ENCODE measurements around the gene EEF1A2.

EEF1A2 gene

DNA sequence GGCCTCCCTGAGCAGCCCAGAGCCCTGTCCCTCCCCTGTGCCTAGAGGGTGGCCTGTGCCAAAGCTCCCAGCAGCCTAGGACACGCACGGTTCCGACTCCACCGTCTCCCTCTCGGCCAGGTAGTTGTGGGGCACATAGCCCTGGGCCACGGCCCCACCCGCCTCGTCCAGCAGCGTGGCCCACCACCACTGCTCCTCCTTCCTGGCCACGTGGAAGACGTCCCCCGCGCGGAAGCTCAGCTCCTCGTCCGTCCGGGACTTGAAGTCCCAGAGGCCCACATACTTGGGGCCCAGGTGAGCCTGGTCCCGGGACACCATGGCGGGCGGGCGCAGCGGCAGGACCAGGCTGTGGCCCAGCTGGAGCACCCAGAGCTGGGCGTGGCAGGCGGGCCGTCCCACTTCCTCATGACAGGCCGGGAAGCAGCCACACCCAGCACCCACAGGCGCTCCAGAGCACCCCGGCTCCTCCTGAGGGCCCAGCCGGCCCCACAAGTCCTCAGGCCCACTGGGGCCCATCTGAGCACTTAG lies 38.2 kb upstream of the EEF1A2 start, which contains the start of gene PTK6:
Gene PTK6, minus strand, starts transcription at position 380 of the 528 bp plus-strand sequence. Its CDS starts 62 bp downstream, at position 318.
- DNase-seq = peak; percentile 38 to 56

DNA sequence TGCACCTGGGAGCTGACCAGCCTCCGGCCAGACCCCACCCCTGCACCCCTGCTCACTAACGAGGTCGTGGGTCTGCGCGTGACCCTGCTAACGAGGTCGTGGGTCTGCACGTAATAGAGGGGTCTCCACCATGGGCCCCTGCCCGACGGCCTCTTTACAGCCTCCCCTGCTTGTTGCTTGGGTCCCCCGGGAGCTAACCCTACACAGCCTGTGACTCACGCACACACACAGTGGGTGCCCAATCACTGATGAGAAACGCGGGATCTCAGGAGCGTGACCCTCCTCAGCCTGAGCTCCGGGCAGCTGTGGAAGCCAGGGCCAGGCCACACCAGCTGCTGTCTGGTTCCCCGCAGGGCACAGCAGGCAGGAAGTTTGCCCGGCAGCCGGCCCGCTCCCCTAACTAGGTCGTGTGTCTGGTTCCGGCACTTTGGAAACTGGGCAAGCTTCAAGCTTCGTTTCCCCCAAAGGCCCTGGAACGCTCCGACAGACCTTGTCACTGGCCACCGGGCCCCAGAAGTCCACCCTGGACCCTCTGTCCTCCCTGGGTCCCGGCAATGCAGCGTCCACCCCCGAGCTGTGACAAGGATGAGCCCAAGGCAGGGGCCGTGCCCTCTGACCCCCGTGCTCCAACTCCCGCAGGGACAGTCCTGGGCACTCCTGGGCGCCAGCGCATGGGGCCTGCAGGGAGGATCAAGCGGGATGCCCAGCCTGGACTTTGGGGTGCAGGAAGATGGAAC lies 37.5 kb upstream of the EEF1A2 start:
- no peak for DNase-seq

DNA sequence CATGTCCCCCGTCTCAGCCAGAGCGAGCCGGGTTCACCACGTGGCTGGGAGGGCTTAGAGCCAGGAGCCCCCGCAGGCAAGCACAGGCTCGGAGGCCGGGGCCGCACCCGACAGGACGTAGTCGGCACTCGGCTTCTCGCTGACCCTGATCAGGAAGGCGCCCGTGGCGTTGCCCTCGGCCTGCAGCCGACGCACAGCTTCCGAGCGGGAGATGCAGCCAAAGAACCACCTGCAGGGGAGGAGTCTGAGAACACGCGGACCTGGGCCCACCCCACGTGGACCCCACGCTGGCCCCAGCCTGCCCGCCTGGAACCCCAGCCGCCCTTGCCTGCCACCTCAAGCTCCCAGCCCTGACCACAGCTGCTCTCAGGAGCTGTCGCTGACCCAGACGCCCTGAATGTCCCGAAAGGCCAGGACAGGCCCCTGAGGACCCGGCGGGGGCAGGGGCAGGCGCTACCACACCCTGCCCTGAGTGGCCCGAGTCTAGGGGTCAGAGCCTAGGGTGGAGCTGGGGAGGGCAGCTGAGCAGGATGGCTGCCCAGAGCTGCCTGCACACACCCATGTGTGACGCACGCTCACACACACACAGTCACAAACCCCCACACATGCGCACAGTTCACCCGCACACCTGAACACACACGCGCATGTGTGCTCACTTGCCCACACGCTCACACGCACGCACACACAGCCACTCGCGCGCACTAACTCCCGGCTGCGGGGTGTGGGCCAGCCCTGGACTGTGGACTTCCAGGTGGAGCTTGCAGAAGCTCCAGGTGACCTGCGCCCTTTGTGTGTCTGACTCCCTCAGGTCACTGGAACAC lies 36.2 kb upstream of the EEF1A2 start:
- no peak for DNase-seq

DNA sequence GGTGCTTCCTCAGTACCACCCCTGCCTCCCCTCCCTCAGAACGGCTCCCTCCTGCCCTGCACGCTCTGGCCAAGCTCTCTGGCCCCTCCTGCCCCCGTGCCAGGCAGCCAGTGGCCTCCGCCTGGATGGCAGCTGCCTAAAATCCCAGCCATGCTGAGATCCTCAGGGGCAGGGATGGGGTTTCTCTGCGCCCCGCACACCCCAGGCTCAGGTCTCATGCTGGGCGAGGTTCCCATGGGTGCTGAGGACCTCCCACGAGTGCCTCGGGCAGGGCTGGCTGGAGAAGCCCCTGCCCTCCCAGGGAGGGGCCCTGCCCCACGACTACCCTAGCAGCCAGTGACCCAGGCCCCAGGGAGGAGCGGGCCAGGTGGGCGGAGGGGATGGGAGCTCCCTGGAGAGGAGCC lies 35.5 kb upstream of the EEF1A2 start:
- no peak for DNase-seq

DNA sequence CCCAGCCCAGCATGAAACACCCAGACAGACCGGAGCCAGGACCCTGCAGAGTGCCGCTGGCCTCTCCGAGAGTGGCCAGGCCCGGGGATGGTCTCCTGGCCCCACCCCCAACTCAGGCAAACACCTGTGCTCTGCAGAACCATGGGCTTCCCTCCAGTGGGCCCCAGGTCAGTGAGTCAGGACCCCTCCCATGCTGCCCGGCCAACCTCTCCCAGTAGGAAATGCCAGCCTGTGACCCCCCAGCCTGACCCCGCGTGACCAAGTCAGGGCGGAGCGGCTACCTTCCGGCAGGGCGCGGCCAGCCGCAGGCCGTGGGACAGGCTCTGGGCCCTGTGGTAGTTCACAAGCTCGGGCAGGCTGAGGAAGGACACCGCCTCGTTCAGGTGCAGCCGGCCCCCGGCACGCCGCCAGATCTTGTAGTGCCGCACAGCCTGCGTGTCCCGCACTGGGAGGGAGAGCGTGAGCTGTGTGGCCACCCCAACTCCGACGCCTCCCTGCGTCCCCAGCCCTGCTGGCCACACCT lies 35.0 kb upstream of the EEF1A2 start:
- DNase-seq = no peak

GRCh38 chr20:63533388-63533787 lies 34.5 kb upstream of the EEF1A2 start:
- no peak for DNase-seq

- DNase-seq = no peak
These were observed 33.6 kb upstream of the EEF1A2 start for GRCh38 chr20:63532449-63532971.

GRCh38 chr20:63531686-63532448 lies 33.0 kb upstream of the EEF1A2 start:
- no peak for DNase-seq

- DNase-seq = no peak
These were observed 31.9 kb upstream of the EEF1A2 start for GRCh38 chr20:63530788-63531160.

DNA sequence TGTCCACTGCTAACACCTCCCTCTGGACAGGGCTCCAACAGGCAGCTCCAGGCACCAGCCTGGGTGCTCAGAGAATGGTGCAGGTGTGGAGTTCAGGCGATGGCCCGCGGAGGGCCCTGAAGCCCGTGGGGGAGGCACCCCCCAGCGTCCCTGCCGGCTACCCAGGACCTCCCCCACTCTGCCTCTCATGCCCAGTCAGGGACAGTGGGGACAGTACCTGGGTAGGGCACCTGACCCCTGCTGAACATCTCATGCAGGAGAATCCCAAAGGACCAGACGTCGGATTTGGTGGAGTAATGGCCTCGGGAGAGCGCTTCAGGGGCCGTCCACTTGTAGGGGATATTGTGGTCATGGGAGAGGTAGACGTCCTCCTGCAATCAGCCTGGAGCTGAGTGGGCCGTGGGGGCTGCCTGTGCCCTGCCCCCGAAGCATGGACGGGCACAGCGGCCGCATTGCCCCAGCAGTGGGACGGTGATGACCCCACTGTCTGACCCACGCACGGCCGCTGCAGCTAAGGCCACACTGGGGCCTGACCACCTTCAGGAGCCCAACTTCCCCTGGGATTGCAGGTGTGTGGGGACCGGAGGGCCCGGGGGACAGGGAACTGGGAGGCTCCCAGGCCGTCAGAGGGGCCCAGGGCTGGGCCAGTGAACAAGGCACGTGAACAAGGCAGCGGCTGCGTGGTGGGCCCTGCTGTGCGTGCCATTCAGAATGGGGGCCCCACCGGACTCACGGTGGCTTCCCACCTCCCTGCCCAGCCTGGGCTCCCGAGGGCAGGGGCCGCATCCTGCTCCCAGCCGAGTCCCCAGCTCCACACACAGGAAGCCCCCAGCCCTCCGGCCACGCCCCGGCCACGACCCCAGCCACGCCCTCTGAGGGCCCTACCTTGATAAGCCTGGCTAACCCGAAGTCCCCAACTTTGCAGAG lies 31.2 kb upstream of the EEF1A2 start:
- DNase-seq = no peak

GRCh38 chr20:63529180-63529860 lies 30.4 kb upstream of the EEF1A2 start:
- no peak for DNase-seq

GRCh38 chr20:63527184-63527583 lies 28.3 kb upstream of the EEF1A2 start:
- DNase-seq = no peak

DNA sequence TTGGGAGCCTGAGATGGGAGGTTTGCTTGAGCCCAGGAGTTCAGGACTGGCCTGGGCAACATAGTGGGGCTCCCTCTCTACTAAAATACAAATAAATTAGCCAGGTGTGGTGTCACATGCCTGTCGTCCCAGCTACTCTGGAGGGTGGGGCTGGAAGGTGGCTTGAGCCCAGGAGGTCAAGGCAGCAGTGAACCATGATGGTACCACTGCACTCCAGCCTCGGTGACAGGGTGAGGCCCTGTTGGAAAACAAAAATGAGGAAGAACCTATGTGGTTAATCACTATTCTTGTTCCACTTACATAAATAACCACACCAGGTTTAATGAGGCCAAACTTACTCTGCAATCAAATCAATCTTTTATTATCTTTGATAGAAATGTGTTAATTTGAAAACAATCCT lies 27.1 kb upstream of the EEF1A2 start:
- no peak for DNase-seq

- DNase-seq = no peak
These were observed 26.3 kb upstream of the EEF1A2 start for GRCh38 chr20:63525185-63525584.

GRCh38 chr20:63522981-63523611 lies 24.2 kb upstream of the EEF1A2 start:
- DNase-seq = no peak

GRCh38 chr20:63522091-63522868 lies 23.4 kb upstream of the EEF1A2 start:
- DNase-seq = no peak

DNA sequence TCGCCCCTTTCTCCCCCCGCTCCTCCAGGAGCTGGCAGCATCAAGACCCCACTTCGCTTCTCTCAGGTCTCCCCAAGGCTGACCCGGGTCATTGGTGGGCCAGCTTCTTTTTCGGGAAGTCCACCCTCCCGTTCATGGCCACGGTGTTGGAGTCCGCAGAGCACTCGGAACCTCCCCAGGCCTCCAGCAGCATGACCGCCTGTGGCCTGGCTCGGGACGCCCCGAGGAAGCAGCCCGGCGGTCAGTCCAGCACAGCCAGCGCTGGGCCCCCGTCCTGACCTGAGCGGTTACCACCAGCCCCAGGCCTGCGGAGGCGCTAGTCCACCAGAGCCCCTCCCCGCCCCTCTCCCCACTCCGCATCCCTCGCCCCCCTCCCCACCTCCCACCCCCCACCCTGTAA lies 22.7 kb upstream of the EEF1A2 start:
- DNase-seq = no peak

DNA sequence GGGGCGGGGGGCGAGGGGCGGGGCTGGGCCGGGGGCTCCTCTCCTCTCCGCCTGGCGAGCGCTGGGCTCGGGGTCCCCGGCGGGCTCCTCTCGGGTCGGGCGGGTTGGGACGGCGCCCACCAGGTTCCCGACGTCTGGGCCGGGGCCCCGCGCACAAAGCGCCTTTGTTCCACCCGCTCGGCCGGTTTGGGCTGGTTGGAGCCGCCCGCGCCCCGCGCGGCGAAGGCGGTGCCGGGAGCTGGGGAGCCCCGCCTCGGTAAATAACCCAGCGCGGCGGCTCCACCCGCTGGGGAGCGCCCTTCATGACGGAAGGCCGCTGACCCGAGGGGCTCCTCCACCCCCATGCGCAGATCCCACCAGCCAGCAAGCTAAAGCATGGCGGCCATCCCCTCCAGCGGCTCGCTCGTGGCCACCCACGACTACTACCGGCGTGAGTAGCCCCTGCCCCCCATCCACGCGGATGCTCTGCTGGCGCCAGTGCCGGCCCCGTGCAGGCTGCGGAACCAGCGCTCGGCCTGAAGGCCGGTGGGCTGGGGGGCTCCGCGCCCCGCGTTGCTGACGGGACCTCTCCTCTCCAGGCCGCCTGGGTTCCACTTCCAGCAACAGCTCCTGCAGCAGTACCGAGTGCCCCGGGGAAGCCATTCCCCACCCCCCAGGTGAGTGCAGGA lies 22.2 kb upstream of the EEF1A2 start:
- DNase-seq = peak; percentile 44 to 73

GRCh38 chr20:63520504-63520933 lies 21.6 kb upstream of the EEF1A2 start, which contains the start of gene PPDPF:
Gene PPDPF (plus strand): TSS chr20:63520765. CDS start chr20:63521309, 544 bp downstream.
- peak; percentile 80 to 89 for DNase-seq

Measured in CD4-positive, alpha-beta T cell treated with Interferon alpha-2 for 1 hour (primary cell).